Coronary artery (tissue), 2 donors: Measurements from ENCODE around the gene TIAM2.
"Not testable (repeated sequence)": the region's sequence is repeated elsewhere in the genome, so short reads cannot be mapped to it uniquely, and the experiment has no call there.

Experiments
- DNase-seq: peaks from one replicate; pipeline ENCODE4 v3.0.0-alpha.2; 2017; ENCODE audit warnings: low spot score
- H3K27ac ChIP-seq, 2 donors: fragments of 200-600 bp; sonication (generic); one replicate each; pipeline ENCODE4 v1.5.1; 2016 to 2019
- H3K4me3 ChIP-seq: fragments of 200-600 bp; sonication (generic); 2 replicates; pipeline ENCODE4 v1.5.1; 2016; ENCODE audit warnings: mild to moderate bottlenecking, moderate library complexity
- CTCF ChIP-seq: fragments of 200-600 bp; sonication (generic); IDR thresholded peaks from one replicate; pipeline ENCODE4 v1.5.1; 2019; ENCODE audit warnings: antibody characterized with exemption

Gene TIAM2

GRCh38 chr6:155213611-155214372 lies 218.7 kb downstream of the TIAM2 start:
- H3K4me3 ChIP-seq, result no peak overlapping the region
- H3K27ac ChIP-seq, result no peak overlapping the region
- no peak for TF ChIP-seq CTCF
- DNase-seq, result no peak

DNA sequence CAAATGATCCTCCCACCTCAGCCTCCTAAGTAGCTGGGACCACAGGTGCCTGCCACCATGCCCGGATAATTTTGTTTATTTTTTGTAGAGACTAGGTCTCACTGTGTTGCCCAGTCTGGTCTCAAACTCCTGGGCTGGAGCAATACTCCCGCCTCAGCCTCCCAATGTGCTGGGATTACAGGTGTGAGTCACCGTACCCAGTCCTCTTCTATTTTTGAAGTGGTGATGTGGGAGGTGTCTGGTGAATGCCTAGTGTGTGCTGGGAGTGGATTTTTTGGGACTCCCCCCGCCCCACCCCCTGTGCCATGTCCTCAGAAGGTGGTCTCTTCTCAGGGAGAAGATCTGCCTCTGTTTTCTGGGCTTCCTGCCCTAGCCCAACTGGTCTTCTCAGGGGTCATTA lies 220.8 kb downstream of the TIAM2 start:
- DNase-seq, result no peak
- Histone ChIP-seq H3K27ac (no peak overlapping the region), H3K4me3 (no peak overlapping the region)
- no peak for TF ChIP-seq CTCF

DNA sequence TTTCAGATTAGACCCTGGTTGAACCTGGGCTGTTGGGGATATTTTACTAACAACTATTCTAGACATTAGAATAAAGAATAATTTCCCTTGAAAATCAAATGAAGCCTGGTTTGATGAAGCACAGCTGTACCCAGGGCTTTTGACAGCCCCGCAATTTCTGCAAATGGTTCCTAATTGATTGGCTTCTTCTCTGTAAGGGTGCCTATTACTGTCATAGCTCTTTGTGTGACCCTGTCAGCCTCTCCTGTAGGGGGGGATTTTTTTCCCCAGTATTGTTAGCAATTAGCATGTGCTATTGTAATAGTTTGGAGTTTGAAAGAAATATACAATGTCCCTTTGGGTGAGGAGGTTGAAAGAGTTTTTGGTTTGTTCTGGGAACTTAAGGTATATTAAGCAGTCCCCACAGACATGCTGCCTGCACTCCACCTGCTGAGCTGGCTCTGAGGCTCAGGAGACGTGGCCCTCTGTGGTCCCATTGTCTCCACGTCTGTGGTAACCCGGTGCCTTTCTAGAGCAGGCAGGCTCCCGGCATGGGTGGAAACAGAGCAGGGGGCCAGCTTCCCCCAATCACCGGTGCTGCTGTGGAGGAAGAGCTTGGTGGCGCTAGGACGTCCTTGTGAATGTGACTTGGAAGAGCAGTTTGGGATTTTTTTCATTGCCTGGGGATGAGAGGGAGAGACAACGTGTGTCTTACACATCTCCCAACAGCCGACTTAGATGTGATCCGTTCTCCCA lies 221.4 kb downstream of the TIAM2 start:
- Histone ChIP-seq H3K27ac (no peak overlapping the region), H3K4me3 (no peak overlapping the region)
- no peak for TF ChIP-seq CTCF

DNA sequence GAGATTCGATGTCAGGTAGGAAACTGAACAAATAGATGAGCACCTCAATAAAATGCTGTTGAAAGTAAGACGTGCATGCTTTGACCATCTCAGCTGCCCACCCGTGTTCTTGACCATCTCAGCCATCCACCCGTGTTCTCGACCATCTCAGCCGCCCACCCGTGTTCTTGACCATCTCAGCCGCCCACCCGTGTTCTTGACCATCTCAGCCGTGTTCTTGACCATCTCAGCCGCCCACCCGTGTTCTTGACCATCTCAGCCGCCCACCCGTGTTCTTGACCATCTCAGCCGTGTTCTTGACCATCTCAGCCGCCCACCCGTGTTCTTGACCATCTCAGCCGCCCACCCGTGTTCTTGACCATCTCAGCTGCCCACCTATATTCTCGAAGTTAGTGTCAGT lies 223.6 kb downstream of the TIAM2 start:
- H3K4me3 ChIP-seq, H3K27ac ChIP-seq: not testable (repeated sequence)
- DNase-seq, result peak; percentile 9

More for the DNA sequence above, 221.4 kb downstream of the TIAM2 start:
- no peak for DNase-seq

DNA sequence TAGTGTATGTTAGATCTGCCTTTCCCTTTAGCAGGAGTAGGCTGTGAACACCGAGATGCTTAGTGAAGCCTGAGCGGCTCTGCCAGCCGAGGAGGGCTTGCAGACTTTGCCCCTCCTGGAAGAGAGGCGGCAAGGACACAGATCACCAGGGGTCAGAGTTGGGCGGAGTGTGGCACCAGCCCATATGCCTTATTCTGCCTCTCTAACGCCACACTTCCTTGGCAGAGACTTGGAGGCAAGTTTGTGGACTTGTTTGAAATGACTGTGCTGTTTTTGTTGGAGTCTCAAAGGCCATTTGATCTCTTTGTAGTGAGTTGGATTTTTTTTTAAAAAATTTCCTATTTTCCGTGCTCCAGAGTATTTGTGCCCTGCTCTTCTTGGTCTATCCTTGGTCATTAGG lies 224.2 kb downstream of the TIAM2 start:
- Histone ChIP-seq H3K4me3 (no peak overlapping the region), H3K27ac (peak overlapping the region in 1 of 2 donors; percentile 62)
- no peak for TF ChIP-seq CTCF
- peak; percentile 36 for DNase-seq

DNA sequence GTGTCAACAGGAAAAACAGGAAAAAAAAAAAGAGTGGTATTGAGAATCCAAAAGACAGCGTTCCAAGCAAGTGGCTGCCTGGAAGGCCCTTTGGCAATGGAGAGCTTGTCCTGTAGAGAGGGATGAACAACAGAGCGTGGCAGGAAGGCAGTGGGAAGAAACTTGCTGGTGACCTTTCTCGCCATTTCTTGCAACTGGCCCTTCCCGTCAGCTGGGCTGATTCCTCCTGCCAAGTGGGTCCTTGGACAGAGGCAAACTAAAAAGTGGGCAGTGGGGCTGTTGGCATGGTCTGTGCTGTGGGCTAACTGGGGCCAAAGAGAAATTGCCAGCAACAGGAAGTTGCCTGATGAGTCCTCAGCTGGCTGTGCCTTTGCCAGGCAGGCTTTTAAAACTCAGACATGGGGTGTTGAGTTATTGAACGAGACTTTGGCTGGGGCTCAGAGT lies 224.8 kb downstream of the TIAM2 start:
- no peak for DNase-seq
- H3K4me3 ChIP-seq, result no peak overlapping the region
- TF ChIP-seq CTCF, result no peak
- H3K27ac ChIP-seq, result peak overlapping the region; percentile 62 to 69

- Histone ChIP-seq H3K4me3 (no peak overlapping the region), H3K27ac (no peak overlapping the region)
- no peak for TF ChIP-seq CTCF
- no peak for DNase-seq
Measured at GRCh38 chr6:155221086-155221485, 226.0 kb downstream of the TIAM2 start.
